Fibroblast of lung (primary cell): ENCODE measurements around the gene SERPINI1.

ENCODE experiments used
- CTCF ChIP-seq, 2 donors: IDR thresholded peaks in 1 of 2; conservative IDR thresholded peaks in 1 of 2; 1 replicate in 1 of 2; 2 replicates in 1 of 2; pipeline ENCODE4 v1.5.1; 2011 to 2012; ENCODE audit warnings: low read length in 2 of 2, control low read depth in 1 of 2, inconsistent platforms in 1 of 2, low read depth in 1 of 2, mild to moderate bottlenecking in 1 of 2
- EZH2 ChIP-seq: IDR thresholded peaks from 2 replicates; pipeline ENCODE4 v1.5.1; 2012; ENCODE audit warnings: low read length, control low read depth, mild to moderate bottlenecking; ENCODE audit errors: missing control alignments

GRCh38 chr3:167858865-167859264 is 123.3 kb downstream of the SERPINI1 start:
- no peak for TF ChIP-seq CTCF (conservative IDR thresholded peaks at IDR 0.05 in 1 of 2, IDR thresholded peaks at IDR 0.05 in 1 of 2; ENCODE audit: low read depth in 1 of 2, low read length in 2 of 2)
- TF ChIP-seq EZH2, result no peak
